ENCODE data around the gene CD58. TPM values are rescaled to one million over a fixed set of nuclear protein-coding genes. Genes with fewer than 3 reads are reported as not detected.
"Not testable (repeated sequence)": the region's sequence is repeated elsewhere in the genome, so short reads cannot be mapped to it uniquely, and the experiment has no call there.

Gene CD58
- total RNA-seq, 1 donor = 23.5 TPM

DNA sequence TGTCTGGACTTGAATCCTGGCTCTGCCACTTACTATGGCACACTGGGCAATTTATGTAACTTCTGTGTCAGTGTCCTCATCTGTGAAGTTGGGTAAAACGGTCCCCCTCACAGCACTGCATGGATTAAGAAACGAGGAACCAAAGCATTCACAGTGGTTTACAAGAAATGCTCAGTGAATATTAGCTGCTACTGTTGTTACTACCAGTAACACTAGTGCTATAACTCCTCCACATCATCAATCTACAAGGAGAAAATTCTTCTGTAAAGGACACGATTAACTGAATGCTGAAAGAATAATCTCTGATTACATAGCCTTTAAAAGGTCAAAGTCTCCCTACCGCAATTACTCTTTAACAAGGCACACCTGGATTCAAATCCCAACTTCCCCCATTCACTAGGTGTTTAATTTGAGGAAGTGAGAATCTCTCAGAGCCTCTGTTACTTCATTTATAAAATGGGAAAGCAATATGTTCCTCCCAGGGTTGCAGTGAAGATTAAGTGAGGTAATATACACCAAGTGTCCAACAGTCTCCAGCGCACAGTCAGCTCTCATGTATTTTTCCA lies 26.0 kb upstream of the CD58 start:
- H3K4me1 ChIP-seq (ENCODE audit: insufficient read depth, low read length); H3K4me2 ChIP-seq (ENCODE audit: insufficient read depth, low read length); H3K27ac ChIP-seq (ENCODE audit: low read depth, low read length); H3K4me3 ChIP-seq (ENCODE audit: insufficient read depth, low read length); H3K79me2 ChIP-seq (ENCODE audit: insufficient read depth, low read length); H3K27me3 ChIP-seq (ENCODE audit: insufficient read depth, low read length); DNase-seq (ENCODE audit: insufficient read length, low spot score, missing footprints); H4K20me1 ChIP-seq (ENCODE audit: insufficient read depth, low read length); H3K9me3 ChIP-seq (ENCODE audit: low read depth, low read length); H2AFZ ChIP-seq (ENCODE audit: low read length); H3K36me3 ChIP-seq (ENCODE audit: insufficient read depth, low read length): not testable (repeated sequence)

DNA sequence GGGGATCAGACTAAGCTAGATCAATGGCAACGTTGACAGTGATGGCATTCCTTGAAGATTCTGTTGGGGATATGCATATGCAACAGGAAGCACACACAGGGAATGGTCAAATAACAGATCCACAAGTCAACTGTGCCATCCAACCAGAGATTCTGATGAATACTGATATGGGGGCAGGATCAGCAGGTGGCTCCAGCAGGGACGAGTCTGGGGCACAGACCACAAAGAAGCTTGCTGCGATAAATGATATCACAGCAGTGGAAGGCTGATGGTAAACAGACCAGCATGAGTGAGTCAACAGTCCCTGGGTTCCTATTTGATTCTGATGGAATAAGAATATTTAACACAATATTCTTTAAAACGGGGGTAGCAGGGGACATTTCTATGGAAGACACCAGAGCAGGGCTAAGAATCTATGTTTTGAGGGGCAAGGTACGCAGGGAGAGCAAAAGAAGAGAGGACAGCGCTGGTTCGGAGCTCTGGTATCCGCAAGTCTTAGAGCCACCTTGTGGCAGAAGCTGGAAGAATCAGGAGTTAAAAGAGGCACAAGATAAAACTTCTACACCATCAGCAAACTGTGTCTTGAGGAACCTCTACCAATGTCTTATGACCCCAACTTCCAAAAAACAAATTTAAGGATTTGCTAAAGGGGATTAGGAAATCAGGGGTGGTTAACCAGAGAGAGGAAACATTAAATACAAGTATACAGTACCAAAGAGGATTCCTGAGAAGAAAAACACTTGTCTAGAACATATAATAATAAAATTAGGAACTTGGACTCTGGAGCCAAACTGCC lies 25.3 kb upstream of the CD58 start:
- TF ChIP-seq, protein P1, sequence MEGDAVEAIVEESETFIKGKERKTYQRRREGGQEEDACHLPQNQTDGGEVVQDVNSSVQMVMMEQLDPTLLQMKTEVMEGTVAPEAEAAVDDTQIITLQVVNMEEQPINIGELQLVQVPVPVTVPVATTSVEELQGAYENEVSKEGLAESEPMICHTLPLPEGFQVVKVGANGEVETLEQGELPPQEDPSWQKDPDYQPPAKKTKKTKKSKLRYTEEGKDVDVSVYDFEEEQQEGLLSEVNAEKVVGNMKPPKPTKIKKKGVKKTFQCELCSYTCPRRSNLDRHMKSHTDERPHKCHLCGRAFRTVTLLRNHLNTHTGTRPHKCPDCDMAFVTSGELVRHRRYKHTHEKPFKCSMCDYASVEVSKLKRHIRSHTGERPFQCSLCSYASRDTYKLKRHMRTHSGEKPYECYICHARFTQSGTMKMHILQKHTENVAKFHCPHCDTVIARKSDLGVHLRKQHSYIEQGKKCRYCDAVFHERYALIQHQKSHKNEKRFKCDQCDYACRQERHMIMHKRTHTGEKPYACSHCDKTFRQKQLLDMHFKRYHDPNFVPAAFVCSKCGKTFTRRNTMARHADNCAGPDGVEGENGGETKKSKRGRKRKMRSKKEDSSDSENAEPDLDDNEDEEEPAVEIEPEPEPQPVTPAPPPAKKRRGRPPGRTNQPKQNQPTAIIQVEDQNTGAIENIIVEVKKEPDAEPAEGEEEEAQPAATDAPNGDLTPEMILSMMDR (IDR thresholded peaks at IDR 0.05; ENCODE audit: extremely low read depth, low read depth, low read length) = peak; percentile 44
- not testable (repeated sequence) for H3K4me3 ChIP-seq (ENCODE audit: insufficient read depth, low read length); H3K27me3 ChIP-seq (ENCODE audit: insufficient read depth, low read length); H4K20me1 ChIP-seq (ENCODE audit: insufficient read depth, low read length); H3K79me2 ChIP-seq (ENCODE audit: insufficient read depth, low read length); H3K36me3 ChIP-seq (ENCODE audit: insufficient read depth, low read length); DNase-seq (ENCODE audit: insufficient read length, low spot score, missing footprints); H3K27ac ChIP-seq (ENCODE audit: low read depth, low read length); H3K4me1 ChIP-seq (ENCODE audit: insufficient read depth, low read length); H3K9me3 ChIP-seq (ENCODE audit: low read depth, low read length)
- peak overlapping the region; percentile 45 for H2AFZ ChIP-seq (ENCODE audit: low read length)
- peak overlapping the region; percentile 72 for H3K4me2 ChIP-seq (ENCODE audit: insufficient read depth, low read length)

DNA sequence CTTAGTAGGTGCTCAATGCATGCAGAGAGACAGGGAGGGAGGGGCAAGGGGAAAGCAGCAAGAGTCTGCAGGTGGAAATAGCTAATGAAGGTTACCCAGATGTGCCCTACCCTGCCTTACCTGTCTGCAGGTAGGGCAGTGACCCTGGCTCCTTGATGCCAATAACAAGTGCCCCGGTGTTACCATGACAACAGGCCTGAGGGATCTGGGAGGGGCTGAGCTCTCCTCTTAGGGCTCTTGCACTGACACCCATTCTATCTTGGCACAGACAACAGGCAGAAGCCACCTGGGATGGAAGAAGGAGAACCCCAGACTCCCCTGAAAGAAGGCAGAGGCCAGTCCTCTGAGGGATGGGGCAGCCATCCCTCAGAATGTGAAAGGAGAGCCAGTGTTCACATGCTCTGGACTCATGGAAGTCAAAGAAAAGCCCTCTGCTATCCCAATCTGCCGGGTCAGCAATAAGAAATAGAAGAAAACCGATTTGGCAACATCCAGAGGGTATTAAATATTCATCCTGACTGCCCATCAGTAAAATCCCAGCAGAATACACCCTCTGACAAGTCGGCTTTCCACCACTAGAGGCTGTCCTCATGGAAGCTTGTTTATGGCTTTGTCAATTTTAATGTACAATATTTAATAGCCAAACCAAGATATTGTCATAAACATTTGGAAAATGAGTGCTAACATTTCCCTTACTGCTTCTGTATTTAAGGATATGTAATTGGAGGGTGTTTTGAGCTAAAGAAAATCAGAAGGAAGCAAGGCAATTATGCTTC lies 24.4 kb upstream of the CD58 start:
- DNase-seq (ENCODE audit: insufficient read length, low spot score, missing footprints); H3K4me2 ChIP-seq (ENCODE audit: insufficient read depth, low read length); H3K4me1 ChIP-seq (ENCODE audit: insufficient read depth, low read length); H3K27ac ChIP-seq (ENCODE audit: low read depth, low read length); H4K20me1 ChIP-seq (ENCODE audit: insufficient read depth, low read length); H2AFZ ChIP-seq (ENCODE audit: low read length); H3K36me3 ChIP-seq (ENCODE audit: insufficient read depth, low read length); H3K79me2 ChIP-seq (ENCODE audit: insufficient read depth, low read length); H3K4me3 ChIP-seq (ENCODE audit: insufficient read depth, low read length); H3K9me3 ChIP-seq (ENCODE audit: low read depth, low read length); H3K27me3 ChIP-seq (ENCODE audit: insufficient read depth, low read length): not testable (repeated sequence)
- TF ChIP-seq, protein P1 (IDR thresholded peaks at IDR 0.05; ENCODE audit: extremely low read depth, low read depth, low read length) = peak; percentile 42

DNA sequence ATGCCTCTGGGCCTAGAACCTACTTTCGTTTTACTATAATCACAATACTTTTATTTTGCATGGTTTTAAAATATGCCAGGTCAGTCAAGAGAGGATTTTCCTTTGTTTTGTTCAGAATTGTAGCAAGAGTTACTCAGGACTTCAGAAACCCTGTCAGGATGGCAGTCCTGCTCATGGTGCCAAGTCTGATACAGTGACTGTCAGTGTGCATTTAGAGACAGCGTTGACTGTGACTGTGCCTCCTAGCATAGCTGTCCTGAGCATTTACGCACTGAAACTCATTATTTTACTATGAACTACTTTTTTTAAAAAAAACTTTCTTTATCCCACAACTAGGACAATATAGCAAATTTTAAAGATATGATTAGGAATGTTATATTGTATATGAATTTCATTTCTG lies 23.2 kb upstream of the CD58 start:
- H3K4me2 ChIP-seq (ENCODE audit: insufficient read depth, low read length); H3K27me3 ChIP-seq (ENCODE audit: insufficient read depth, low read length); H2AFZ ChIP-seq (ENCODE audit: low read length); H4K20me1 ChIP-seq (ENCODE audit: insufficient read depth, low read length); DNase-seq (ENCODE audit: insufficient read length, low spot score, missing footprints); H3K27ac ChIP-seq (ENCODE audit: low read depth, low read length); H3K79me2 ChIP-seq (ENCODE audit: insufficient read depth, low read length); H3K4me1 ChIP-seq (ENCODE audit: insufficient read depth, low read length); H3K4me3 ChIP-seq (ENCODE audit: insufficient read depth, low read length); H3K9me3 ChIP-seq (ENCODE audit: low read depth, low read length); H3K36me3 ChIP-seq (ENCODE audit: insufficient read depth, low read length): not testable (repeated sequence)

DNA sequence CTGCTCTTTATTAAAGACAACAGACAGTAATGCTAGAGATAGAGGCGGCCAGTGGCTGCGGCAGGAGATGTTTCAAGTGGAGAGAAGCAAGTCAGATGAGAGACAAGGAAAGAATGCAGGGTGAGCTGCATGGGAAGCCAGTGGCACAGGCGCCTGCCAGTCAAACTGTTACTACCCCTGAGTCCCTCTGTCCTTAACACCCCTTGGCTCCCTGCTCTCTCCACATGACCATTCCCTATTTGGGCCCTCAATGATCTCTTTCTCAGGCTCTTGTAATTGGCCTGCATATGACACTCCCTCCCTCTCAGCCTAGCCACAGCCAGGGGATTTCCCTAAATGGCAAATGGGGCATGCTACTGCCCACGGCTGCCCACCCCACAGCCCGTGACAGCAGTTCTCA lies 22.6 kb upstream of the CD58 start:
- H3K4me3 ChIP-seq (ENCODE audit: insufficient read depth, low read length); H3K9me3 ChIP-seq (ENCODE audit: low read depth, low read length); H3K79me2 ChIP-seq (ENCODE audit: insufficient read depth, low read length); H2AFZ ChIP-seq (ENCODE audit: low read length); H3K27ac ChIP-seq (ENCODE audit: low read depth, low read length); H3K36me3 ChIP-seq (ENCODE audit: insufficient read depth, low read length); DNase-seq (ENCODE audit: insufficient read length, low spot score, missing footprints); H3K27me3 ChIP-seq (ENCODE audit: insufficient read depth, low read length); H3K4me2 ChIP-seq (ENCODE audit: insufficient read depth, low read length); H3K4me1 ChIP-seq (ENCODE audit: insufficient read depth, low read length); H4K20me1 ChIP-seq (ENCODE audit: insufficient read depth, low read length): not testable (repeated sequence)

DNA sequence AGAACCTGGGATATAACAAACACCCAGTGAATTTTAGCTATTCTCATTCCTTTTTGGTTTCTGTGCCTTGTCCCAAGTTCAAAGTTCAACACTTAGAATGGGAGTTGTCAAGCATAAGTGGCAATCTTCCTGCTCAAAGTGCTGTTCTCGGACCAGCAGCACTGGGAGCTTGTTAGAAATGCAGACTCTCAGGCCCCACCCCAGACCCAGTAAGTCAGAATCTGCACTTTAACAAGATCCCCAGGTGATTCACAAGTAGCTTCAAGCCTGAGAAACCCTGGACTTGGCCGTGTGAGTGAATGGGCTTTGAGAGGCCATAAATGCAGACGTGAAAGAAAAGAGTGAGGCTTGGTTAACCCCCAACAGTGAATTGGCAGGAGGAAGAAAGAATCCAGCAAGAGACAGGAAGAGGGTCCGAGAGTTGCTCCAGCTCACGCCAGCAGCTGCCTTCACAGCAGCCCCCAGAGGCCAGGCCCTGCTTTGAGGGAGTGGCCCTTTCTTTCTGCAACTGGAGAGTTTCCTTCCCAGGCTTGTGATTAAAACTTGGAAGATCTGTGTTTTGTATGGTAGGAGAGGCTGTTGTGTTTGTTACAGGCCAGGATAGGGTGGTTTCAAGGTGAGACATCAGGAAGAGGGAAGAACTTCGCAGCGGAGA lies 21.3 kb upstream of the CD58 start:
- not testable (repeated sequence) for DNase-seq (ENCODE audit: insufficient read length, low spot score, missing footprints); H3K9me3 ChIP-seq (ENCODE audit: low read depth, low read length); H3K4me1 ChIP-seq (ENCODE audit: insufficient read depth, low read length); H2AFZ ChIP-seq (ENCODE audit: low read length); H3K4me2 ChIP-seq (ENCODE audit: insufficient read depth, low read length); H3K79me2 ChIP-seq (ENCODE audit: insufficient read depth, low read length); H3K4me3 ChIP-seq (ENCODE audit: insufficient read depth, low read length); H3K27me3 ChIP-seq (ENCODE audit: insufficient read depth, low read length); H3K27ac ChIP-seq (ENCODE audit: low read depth, low read length); H4K20me1 ChIP-seq (ENCODE audit: insufficient read depth, low read length); H3K36me3 ChIP-seq (ENCODE audit: insufficient read depth, low read length)

Measured in osteoblast (primary cell).